ENCODE results near the gene ACTL10. TPM values are rescaled to one million over a fixed set of nuclear protein-coding genes. Genes with fewer than 3 reads are reported as not detected.
A peak's percentile ranks its signal among the peaks of the same experiment; 100 is the strongest.

Gene ACTL10
- total and polyA plus RNA-seq, 7 donors = 0.04 to 0.74 (median 0.39) TPM; not detected in 1

- no peak for TF ChIP-seq CTCF (IDR thresholded peaks at IDR 0.05)
- Histone ChIP-seq H3K27ac (peak overlapping the region; percentile 75), H3K9me3 (no peaks in the 10 kb centered on the region), H3K4me1 (peaks cover 42% of the 10 kb centered on the region), H3K27me3 (ENCODE audit: insufficient read depth in 3 of 3, low read length in 2 of 3) (no peaks in the 10 kb centered on the region), H3K4me3 (peak overlapping the region; percentile 73), H3K36me3 (ENCODE audit: insufficient read depth in 1 of 2, low read depth in 1 of 2) (peaks cover 0 to 38% of the 10 kb centered on the region in 2 donors)
- DNase-seq (peak; percentile 54 to 83), ATAC-seq (peak; percentile 23 to 62 (median 50))
- intact Hi-C loops (cut with DNase I) = loop anchor here (5.0 kb wide), 3 partner anchors 205 to 265 kb away; partner anchors contain the start of gene CDK5RAP1 (in 1 of the 2)
- WGBS, 3 donors = 1 to 35% (median 2%) methylated on average over 30 to 55 of the region's 55 CpGs
These were observed 517 bp downstream of the ACTL10 start for GRCh38 chr20:33667245-33667675.

- H3K4me1 ChIP-seq = peaks cover 44% of the 10 kb centered on the region
- intact Hi-C loops (cut with DNase I) = loop anchor here (5.0 kb wide), 3 partner anchors 206 to 266 kb away; partner anchors contain the start of gene CDK5RAP1 (in 1 of the 2)
These were observed 1.1 kb downstream of the ACTL10 start for GRCh38 chr20:33667676-33668465.

GRCh38 chr20:33668466-33669155 lies 1.9 kb downstream of the ACTL10 start:
- H3K27ac ChIP-seq = peak overlapping the region; percentile 75
- intact Hi-C loops (cut with DNase I) = loop anchor here (5.0 kb wide), 3 partner anchors 206 to 266 kb away; partner anchors contain the start of gene CDK5RAP1 (in 1 of the 2)

More at GRCh38 chr20:33667676-33668465, 1.1 kb downstream of the ACTL10 start:
- H3K9me3 ChIP-seq = no peaks in the 10 kb centered on the region
- no peaks in the 10 kb centered on the region for H3K27me3 ChIP-seq (ENCODE audit: insufficient read depth in 3 of 3, low read length in 2 of 3)
- H3K36me3 ChIP-seq (ENCODE audit: insufficient read depth in 1 of 2, low read depth in 1 of 2) = peaks cover 0 to 43% of the 10 kb centered on the region in 2 donors
- DNase-seq (peak; percentile 80 to 90), ATAC-seq (peak; percentile 77 to 84 (median 81))
- peak overlapping the region; percentile 73 for H3K4me3 ChIP-seq
- TF ChIP-seq CTCF (IDR thresholded peaks at IDR 0.05) = peak; percentile 90
- H3K27ac ChIP-seq = peak overlapping the region; percentile 75
- WGBS, 3 donors = 4 to 21% (median 5%) methylated on average over 31 to 47 of the region's 47 CpGs

GRCh38 chr20:33669224-33669623 lies 2.5 kb downstream of the ACTL10 start:
- H3K4me1 ChIP-seq = peaks cover 34% of the 10 kb centered on the region
- TF ChIP-seq CTCF (IDR thresholded peaks at IDR 0.05) = no peak
- H3K27me3 ChIP-seq (ENCODE audit: insufficient read depth in 3 of 3, low read length in 2 of 3) = no peaks in the 10 kb centered on the region
- H3K4me3 ChIP-seq = no peak overlapping the region
- intact Hi-C loops (cut with DNase I) = loop anchor here (5.0 kb wide), 3 partner anchors 207 to 267 kb away; partner anchors contain the start of gene CDK5RAP1 (in 1 of the 2)
- no peak for ATAC-seq
- no peak for DNase-seq
- H3K27ac ChIP-seq = no peak overlapping the region
- no peaks in the 10 kb centered on the region for H3K9me3 ChIP-seq
- 89 to 95% (median 93%) methylated on average over 5 of the region's 5 CpGs for WGBS, 3 donors
- H3K36me3 ChIP-seq (ENCODE audit: insufficient read depth in 1 of 2, low read depth in 1 of 2) = peaks cover 0 to 43% of the 10 kb centered on the region in 2 donors

More at GRCh38 chr20:33668466-33669155, 1.9 kb downstream of the ACTL10 start:
- H3K9me3 ChIP-seq = no peaks in the 10 kb centered on the region
- 83 to 94% (median 87%) methylated on average over 13 of the region's 13 CpGs for WGBS, 3 donors
- H3K4me1 ChIP-seq = peaks cover 38% of the 10 kb centered on the region
- no peak for DNase-seq
- TF ChIP-seq CTCF (IDR thresholded peaks at IDR 0.05) = no peak
- H3K36me3 ChIP-seq (ENCODE audit: insufficient read depth in 1 of 2, low read depth in 1 of 2) = peaks cover 0 to 43% of the 10 kb centered on the region in 2 donors
- H3K4me3 ChIP-seq = peak overlapping the region; percentile 73
- H3K27me3 ChIP-seq (ENCODE audit: insufficient read depth in 3 of 3, low read length in 2 of 3) = no peaks in the 10 kb centered on the region
- no peak for ATAC-seq

All from psoas muscle (tissue), 8 donors.